AG09319 (cell line): ENCODE data around the gene VCAN.

Experiments
- DNase-seq: peaks from one replicate; pipeline ENCODE4 v3.0.0-alpha.2; 2010; ENCODE audit warnings: low read depth; ENCODE audit errors: extremely low read depth
- CTCF ChIP-seq: IDR thresholded peaks from 2 replicates; pipeline ENCODE4 v1.5.1; 2011; ENCODE audit warnings: low read depth, mild to moderate bottlenecking, inconsistent platforms, low read length, moderate library complexity

Gene VCAN

GRCh38 chr5:83487155-83487554 is 15.6 kb downstream of the VCAN start:
- TF ChIP-seq CTCF = no peak
- DNase-seq = no peak

GRCh38 chr5:83488271-83488670 is 16.7 kb downstream of the VCAN start:
- no peak for TF ChIP-seq CTCF
- DNase-seq = no peak

GRCh38 chr5:83488821-83489220 is 17.3 kb downstream of the VCAN start:
- TF ChIP-seq CTCF = no peak

GRCh38 chr5:83490203-83490602 is 18.7 kb downstream of the VCAN start:
- DNase-seq = no peak
- TF ChIP-seq CTCF = no peak

More at GRCh38 chr5:83488821-83489220, 17.3 kb downstream of the VCAN start:
- no peak for DNase-seq

GRCh38 chr5:83492331-83492730 is 20.8 kb downstream of the VCAN start:
- no peak for TF ChIP-seq CTCF
- no peak for DNase-seq

GRCh38 chr5:83493644-83494043 is 22.1 kb downstream of the VCAN start:
- TF ChIP-seq CTCF = no peak
- DNase-seq = no peak

- DNase-seq = no peak
- no peak for TF ChIP-seq CTCF
These were observed 22.6 kb downstream of the VCAN start for GRCh38 chr5:83494087-83494620.
